ENCODE data around the gene SCMH1. TPM values are rescaled to one million over a fixed set of nuclear protein-coding genes. Genes with fewer than 3 reads are reported as not detected.

SCMH1 gene
- total and polyA plus RNA-seq, 4 donors = 6.6 to 12.8 (median 10.5) TPM

DNA sequence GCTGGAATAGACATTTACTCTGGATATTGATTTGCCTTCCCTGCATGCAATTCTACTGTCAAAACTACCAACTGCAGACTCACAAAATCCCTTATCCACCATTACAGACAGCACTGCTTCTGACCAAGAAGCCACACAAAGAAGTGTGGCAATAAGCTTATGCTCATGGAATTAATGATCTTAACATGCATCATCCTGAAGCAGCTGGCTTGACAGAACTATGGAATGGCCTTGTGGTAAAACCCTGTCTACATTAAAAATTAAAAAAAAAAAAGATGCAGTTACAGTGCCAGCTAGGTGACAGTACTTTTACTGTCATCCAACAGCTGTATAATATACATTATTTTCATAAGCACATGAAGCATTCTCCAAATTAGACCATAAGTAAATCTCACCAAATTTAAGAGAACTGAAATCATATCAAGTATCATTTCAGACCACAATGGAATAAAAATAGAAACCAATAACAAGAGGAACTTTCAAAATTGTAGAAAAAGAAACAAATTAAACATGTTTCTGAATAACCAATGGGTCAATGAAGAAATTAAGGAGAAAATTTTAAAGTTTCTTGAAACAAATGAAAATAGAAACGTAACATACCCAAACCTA is 70.7 kb downstream of the SCMH1 start:
- Histone ChIP-seq H3K9ac (ENCODE audit: low read depth in 1 of 2, low read length in 2 of 2) (no peak overlapping the region), H3K36me3 (ENCODE audit: control insufficient read depth in 4 of 4, insufficient read depth in 3 of 4, low read depth in 1 of 4, low read length in 3 of 4) (no peaks in the 10 kb centered on the region), H3K9me3 (ENCODE audit: control insufficient read depth in 4 of 4, low read length in 3 of 4) (peaks cover 0 to 12% (median 3%) of the 10 kb centered on the region in 4 donors), H3K4me3 (ENCODE audit: low read depth in 1 of 3, low read length in 3 of 3) (no peak overlapping the region), H3K27me3 (ENCODE audit: control insufficient read depth in 4 of 4, insufficient read depth in 4 of 4, low read length in 3 of 4) (no peaks in the 10 kb centered on the region), H3K27ac (ENCODE audit: low read depth in 1 of 2, low read length in 2 of 2) (no peak overlapping the region), H3K4me1 (ENCODE audit: control insufficient read depth in 4 of 4, insufficient read depth in 4 of 4, low read length in 3 of 4) (peaks cover 7 to 18% (median 12%) of the 10 kb centered on the region in 4 donors)
- WGBS = 93% methylated on average over 1 of the region's 1 CpG
- TF ChIP-seq JUND (IDR thresholded peaks at IDR 0.05) (no peak), FOXA1 (IDR thresholded peaks at IDR 0.05) (no peak), YY1 (IDR thresholded peaks at IDR 0.05) (no peak), NR2F2 (IDR thresholded peaks at IDR 0.05) (no peak), SP1 (IDR thresholded peaks at IDR 0.05) (no peak), TAF1 (conservative IDR thresholded peaks at IDR 0.05) (no peak)
- DNase-seq (ENCODE audit: low spot score) = no peak

DNA sequence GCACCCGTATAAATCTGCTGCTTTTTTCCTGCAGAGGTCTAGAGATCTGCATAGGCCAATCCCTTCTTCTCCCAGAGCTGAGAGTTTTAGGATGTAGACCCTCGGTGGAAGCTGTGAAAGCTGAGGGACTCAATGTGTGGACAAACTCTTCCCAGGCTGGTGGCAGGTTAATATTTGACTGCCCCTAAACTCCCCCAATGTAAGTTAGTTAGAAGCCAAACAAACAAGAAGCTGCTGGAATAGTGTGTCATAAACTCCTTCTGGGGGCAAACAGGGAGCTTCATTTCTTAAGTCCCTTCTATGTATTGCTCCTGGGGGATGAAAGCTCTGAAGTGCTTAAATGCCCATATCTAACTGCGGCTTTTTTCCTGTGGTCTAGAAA is 72.3 kb downstream of the SCMH1 start:
- no peak overlapping the region for H3K27ac ChIP-seq (ENCODE audit: low read depth in 1 of 2, low read length in 2 of 2)
- no peak for DNase-seq (ENCODE audit: low spot score)
- TF ChIP-seq GABPA (IDR thresholded peaks at IDR 0.05 in 1 of 2, conservative IDR thresholded peaks at IDR 0.05 in 1 of 2) = no peak
- TF ChIP-seq, protein P1, sequence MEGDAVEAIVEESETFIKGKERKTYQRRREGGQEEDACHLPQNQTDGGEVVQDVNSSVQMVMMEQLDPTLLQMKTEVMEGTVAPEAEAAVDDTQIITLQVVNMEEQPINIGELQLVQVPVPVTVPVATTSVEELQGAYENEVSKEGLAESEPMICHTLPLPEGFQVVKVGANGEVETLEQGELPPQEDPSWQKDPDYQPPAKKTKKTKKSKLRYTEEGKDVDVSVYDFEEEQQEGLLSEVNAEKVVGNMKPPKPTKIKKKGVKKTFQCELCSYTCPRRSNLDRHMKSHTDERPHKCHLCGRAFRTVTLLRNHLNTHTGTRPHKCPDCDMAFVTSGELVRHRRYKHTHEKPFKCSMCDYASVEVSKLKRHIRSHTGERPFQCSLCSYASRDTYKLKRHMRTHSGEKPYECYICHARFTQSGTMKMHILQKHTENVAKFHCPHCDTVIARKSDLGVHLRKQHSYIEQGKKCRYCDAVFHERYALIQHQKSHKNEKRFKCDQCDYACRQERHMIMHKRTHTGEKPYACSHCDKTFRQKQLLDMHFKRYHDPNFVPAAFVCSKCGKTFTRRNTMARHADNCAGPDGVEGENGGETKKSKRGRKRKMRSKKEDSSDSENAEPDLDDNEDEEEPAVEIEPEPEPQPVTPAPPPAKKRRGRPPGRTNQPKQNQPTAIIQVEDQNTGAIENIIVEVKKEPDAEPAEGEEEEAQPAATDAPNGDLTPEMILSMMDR (IDR thresholded peaks at IDR 0.05; ENCODE audit: low read depth, low read length, missing input control) = no peak
- no peak for TF ChIP-seq HNF4A (conservative IDR thresholded peaks at IDR 0.05)
- no peak for TF ChIP-seq NR2F2 (IDR thresholded peaks at IDR 0.05)
- H3K9ac ChIP-seq (ENCODE audit: low read depth in 1 of 2, low read length in 2 of 2) = no peak overlapping the region
- WGBS = 54% methylated on average over 3 of the region's 3 CpGs
- H3K9me3 ChIP-seq (ENCODE audit: control insufficient read depth in 4 of 4, low read length in 3 of 4) = peaks cover 0 to 12% (median 3%) of the 10 kb centered on the region in 4 donors
- no peaks in the 10 kb centered on the region for H3K27me3 ChIP-seq (ENCODE audit: control insufficient read depth in 4 of 4, insufficient read depth in 4 of 4, low read length in 3 of 4)
- H3K4me3 ChIP-seq (ENCODE audit: low read depth in 1 of 3, low read length in 3 of 3) = no peak overlapping the region
- peaks cover 7 to 18% (median 12%) of the 10 kb centered on the region in 4 donors for H3K4me1 ChIP-seq (ENCODE audit: control insufficient read depth in 4 of 4, insufficient read depth in 4 of 4, low read length in 3 of 4)
- H3K36me3 ChIP-seq (ENCODE audit: control insufficient read depth in 4 of 4, insufficient read depth in 3 of 4, low read depth in 1 of 4, low read length in 3 of 4) = no peaks in the 10 kb centered on the region

DNA sequence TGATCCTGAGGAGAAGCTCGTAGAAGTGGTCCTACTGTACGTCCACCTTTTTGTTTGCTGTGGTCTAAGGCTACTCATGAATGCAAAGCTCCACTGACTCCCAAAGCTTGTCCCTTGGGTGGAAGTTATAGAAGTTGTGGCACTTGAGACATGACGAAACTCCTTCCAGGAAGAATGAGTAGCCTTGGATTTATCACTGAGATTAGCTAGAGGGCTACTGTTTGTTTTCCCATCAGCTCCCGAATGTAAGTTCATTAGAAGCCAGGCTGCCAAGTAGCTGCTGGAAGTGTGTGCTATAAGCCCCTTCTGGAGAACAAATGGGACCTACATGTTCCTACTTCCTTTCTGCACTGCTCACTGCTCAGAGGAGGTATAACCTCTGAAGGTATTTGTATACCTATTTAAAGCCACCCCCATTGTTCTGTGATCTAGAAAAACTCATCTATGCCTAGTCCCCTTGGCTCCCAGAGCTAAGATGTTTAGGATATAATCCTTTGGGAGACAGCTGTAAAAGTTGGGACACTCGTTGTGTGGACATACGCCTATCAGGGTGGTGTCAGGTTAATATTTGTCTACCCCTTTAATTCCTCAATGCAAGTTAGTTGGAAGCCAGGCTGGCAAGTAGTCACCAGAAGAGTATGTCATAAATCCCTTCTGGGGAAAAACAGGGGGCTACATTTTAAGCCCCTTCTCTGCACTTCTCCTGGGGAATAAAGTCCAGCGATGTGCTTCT is 72.9 kb downstream of the SCMH1 start:
- no peaks in the 10 kb centered on the region for H3K27me3 ChIP-seq (ENCODE audit: control insufficient read depth in 4 of 4, insufficient read depth in 4 of 4, low read length in 3 of 4)
- DNase-seq (ENCODE audit: low spot score) = no peak
- 79% methylated on average over 7 of the region's 7 CpGs for WGBS
- H3K4me3 ChIP-seq (ENCODE audit: low read depth in 1 of 3, low read length in 3 of 3) = no peak overlapping the region
- H3K36me3 ChIP-seq (ENCODE audit: control insufficient read depth in 4 of 4, insufficient read depth in 3 of 4, low read depth in 1 of 4, low read length in 3 of 4) = no peaks in the 10 kb centered on the region
- H3K27ac ChIP-seq (ENCODE audit: low read depth in 1 of 2, low read length in 2 of 2) = no peak overlapping the region
- peaks cover 7 to 18% (median 12%) of the 10 kb centered on the region in 4 donors for H3K4me1 ChIP-seq (ENCODE audit: control insufficient read depth in 4 of 4, insufficient read depth in 4 of 4, low read length in 3 of 4)
- H3K9me3 ChIP-seq (ENCODE audit: control insufficient read depth in 4 of 4, low read length in 3 of 4) = peaks cover 0 to 12% (median 3%) of the 10 kb centered on the region in 4 donors
- H3K9ac ChIP-seq (ENCODE audit: low read depth in 1 of 2, low read length in 2 of 2) = no peak overlapping the region
- TF ChIP-seq NR2F2 (IDR thresholded peaks at IDR 0.05) (no peak), EGR1 (IDR thresholded peaks at IDR 0.05; ENCODE audit: low read depth in 2 of 2) (no peak), SP1 (IDR thresholded peaks at IDR 0.05) (no peak), HNF4G (IDR thresholded peaks at IDR 0.05) (no peak), JUND (IDR thresholded peaks at IDR 0.05) (no peak), YY1 (IDR thresholded peaks at IDR 0.05) (no peak), HNF4A (conservative IDR thresholded peaks at IDR 0.05) (no peak), TAF1 (conservative IDR thresholded peaks at IDR 0.05) (no peak), FOXA1 (IDR thresholded peaks at IDR 0.05) (no peak), RXRA (IDR thresholded peaks at IDR 0.05) (no peak), RAD21 (IDR thresholded peaks at IDR 0.05) (no peak), FOXA2 (IDR thresholded peaks at IDR 0.05) (no peak), GABPA (IDR thresholded peaks at IDR 0.05 in 1 of 2, conservative IDR thresholded peaks at IDR 0.05 in 1 of 2) (no peak)
- TF ChIP-seq, protein P2, sequence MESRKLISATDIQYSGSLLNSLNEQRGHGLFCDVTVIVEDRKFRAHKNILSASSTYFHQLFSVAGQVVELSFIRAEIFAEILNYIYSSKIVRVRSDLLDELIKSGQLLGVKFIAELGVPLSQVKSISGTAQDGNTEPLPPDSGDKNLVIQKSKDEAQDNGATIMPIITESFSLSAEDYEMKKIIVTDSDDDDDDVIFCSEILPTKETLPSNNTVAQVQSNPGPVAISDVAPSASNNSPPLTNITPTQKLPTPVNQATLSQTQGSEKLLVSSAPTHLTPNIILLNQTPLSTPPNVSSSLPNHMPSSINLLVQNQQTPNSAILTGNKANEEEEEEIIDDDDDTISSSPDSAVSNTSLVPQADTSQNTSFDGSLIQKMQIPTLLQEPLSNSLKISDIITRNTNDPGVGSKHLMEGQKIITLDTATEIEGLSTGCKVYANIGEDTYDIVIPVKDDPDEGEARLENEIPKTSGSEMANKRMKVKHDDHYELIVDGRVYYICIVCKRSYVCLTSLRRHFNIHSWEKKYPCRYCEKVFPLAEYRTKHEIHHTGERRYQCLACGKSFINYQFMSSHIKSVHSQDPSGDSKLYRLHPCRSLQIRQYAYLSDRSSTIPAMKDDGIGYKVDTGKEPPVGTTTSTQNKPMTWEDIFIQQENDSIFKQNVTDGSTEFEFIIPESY (IDR thresholded peaks at IDR 0.05) = no peak
- TF ChIP-seq, protein P3, sequence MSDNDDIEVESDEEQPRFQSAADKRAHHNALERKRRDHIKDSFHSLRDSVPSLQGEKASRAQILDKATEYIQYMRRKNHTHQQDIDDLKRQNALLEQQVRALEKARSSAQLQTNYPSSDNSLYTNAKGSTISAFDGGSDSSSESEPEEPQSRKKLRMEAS (IDR thresholded peaks at IDR 0.05) = no peak
- TF ChIP-seq, protein P1 (IDR thresholded peaks at IDR 0.05; ENCODE audit: low read depth, low read length, missing input control) = no peak
- TF ChIP-seq, protein P4, sequence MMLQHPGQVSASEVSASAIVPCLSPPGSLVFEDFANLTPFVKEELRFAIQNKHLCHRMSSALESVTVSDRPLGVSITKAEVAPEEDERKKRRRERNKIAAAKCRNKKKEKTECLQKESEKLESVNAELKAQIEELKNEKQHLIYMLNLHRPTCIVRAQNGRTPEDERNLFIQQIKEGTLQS (IDR thresholded peaks at IDR 0.05) = no peak
